HepG2 (cell line): ENCODE data around the gene MSI2. TPM values are rescaled to one million over a fixed set of nuclear protein-coding genes. Genes with fewer than 3 reads are reported as not detected.

Source experiments
- AHR ChIP-seq: IDR thresholded peaks from 2 replicates; pipeline ENCODE4 v1.6.1; 2018; ENCODE audit warnings: missing genetic modification reagents, missing compliant biosample characterization
- CBX1 ChIP-seq: IDR thresholded peaks from one replicate; pipeline ENCODE4 v1.6.1; 2016; ENCODE audit warnings: antibody characterized with exemption, low read depth
- CHCHD3 ChIP-seq: sonication (generic); formaldehyde crosslinking; IDR thresholded peaks from 2 replicates; pipeline ENCODE4 v1.8.0; 2022; ENCODE audit warnings: mild to moderate bottlenecking, missing genetic modification reagents, moderate library complexity
- DDIT3 ChIP-seq: sonication (generic); formaldehyde crosslinking; IDR thresholded peaks from 2 replicates; pipeline ENCODE4 v1.4.0; 2020; ENCODE audit warnings: mild to moderate bottlenecking, missing genetic modification reagents
- DPF2 ChIP-seq: sonication (generic); formaldehyde crosslinking; IDR thresholded peaks from 2 replicates; pipeline ENCODE4 v1.4.0; 2020; ENCODE audit warnings: mild to moderate bottlenecking, low read depth, missing genetic modification reagents, borderline replicate concordance
- KDM1A ChIP-seq: IDR thresholded peaks from 2 replicates; pipeline ENCODE4 v1.6.1; 2016; ENCODE audit warnings: missing compliant biosample characterization
- MAF1 ChIP-seq: sonication (generic); formaldehyde crosslinking; IDR thresholded peaks from 2 replicates; pipeline ENCODE4 v1.5.0; 2020; ENCODE audit warnings: missing genetic modification reagents, borderline replicate concordance
- MZF1 ChIP-seq: sonication (generic); formaldehyde crosslinking; IDR thresholded peaks from 2 replicates; pipeline ENCODE4 v1.8.1; 2023; ENCODE audit warnings: mild to moderate bottlenecking, missing genetic modification reagents, borderline replicate concordance
- SNAPC4 ChIP-seq: sonication (generic); formaldehyde crosslinking; IDR thresholded peaks from 2 replicates; pipeline ENCODE4 v1.4.0; 2020; ENCODE audit warnings: mild to moderate bottlenecking, missing genetic modification reagents
- SOX5 ChIP-seq: IDR thresholded peaks from 2 replicates; pipeline ENCODE4 v1.6.1; 2016; ENCODE audit warnings: borderline replicate concordance
- TERF1 ChIP-seq: sonication (generic); formaldehyde crosslinking; IDR thresholded peaks from 2 replicates; pipeline ENCODE4 v1.8.0; 2022; ENCODE audit warnings: mild to moderate bottlenecking, missing genetic modification reagents, moderate library complexity
- THRA ChIP-seq: sonication (generic); formaldehyde crosslinking; IDR thresholded peaks from 2 replicates; pipeline ENCODE4 v1.4.0; 2020; ENCODE audit warnings: missing genetic modification reagents, borderline replicate concordance
- ZBTB20 ChIP-seq: sonication (generic); formaldehyde crosslinking; IDR thresholded peaks from 2 replicates; pipeline ENCODE4 v1.8.1; 2023; ENCODE audit warnings: missing genetic modification reagents, low read depth, mild to moderate bottlenecking, borderline replicate concordance
- ZFP90 ChIP-seq: sonication (generic); formaldehyde crosslinking; IDR thresholded peaks from 2 replicates; pipeline ENCODE4 v1.8.0; 2022; ENCODE audit warnings: missing genetic modification reagents, mild to moderate bottlenecking, inconsistent platforms, borderline replicate concordance
- ZNF737 ChIP-seq: sonication (generic); formaldehyde crosslinking; IDR thresholded peaks from 2 replicates; pipeline ENCODE4 v1.5.0; 2020; ENCODE audit warnings: missing genetic modification reagents, mild to moderate bottlenecking, borderline replicate concordance
- ZNF773 ChIP-seq: sonication (generic); formaldehyde crosslinking; IDR thresholded peaks from 2 replicates; pipeline ENCODE4 v1.4.0; 2020; ENCODE audit warnings: missing genetic modification reagents, borderline replicate concordance
- ZNF788 ChIP-seq: sonication (generic); formaldehyde crosslinking; IDR thresholded peaks from 2 replicates; pipeline ENCODE4 v1.5.0; 2020; ENCODE audit warnings: mild to moderate bottlenecking, missing genetic modification reagents, borderline replicate concordance
- ZSCAN30 ChIP-seq: sonication (generic); formaldehyde crosslinking; IDR thresholded peaks from 2 replicates; pipeline ENCODE4 v1.5.0; 2020; ENCODE audit warnings: mild to moderate bottlenecking, missing genetic modification reagents
- polyA plus RNA-seq, 8 experiments: library from polyadenylated mRNA; depleted of rRNA in 3 of 8; stranded (reverse) in 7 of 8; unstranded in 1 of 8; fragments of >200 nt; fragmentation: Illumina TruSeq in 4 of 8; extraction: Trizol in 4 of 8; gene quantifications; 2 replicates each; pipeline versions ENCODE4 v1.2.1 to v1.2.3, GENCODE V29; 2011 to 2016; ENCODE audit warnings: low read depth in 4 of 8, missing spikeins in 1 of 8, mixed read lengths in 1 of 8; ENCODE audit not compliant: insufficient read depth in 1 of 8
- total RNA-seq, 5 experiments: library from RNA; depleted of rRNA; stranded (reverse); fragments of >200 nt; fragmentation: Illumina TruSeq; extraction: Trizol; gene quantifications; 2 replicates each; pipeline ENCODE4 v1.2.3, GENCODE V29; 2016; ENCODE audit warnings: low read depth in 1 of 5
- TF ChIP-seq, protein P1 (sequence below): sonication (generic); formaldehyde crosslinking; IDR thresholded peaks from 2 replicates; pipeline ENCODE4 v1.5.1; 2020; ENCODE audit warnings: missing genetic modification reagents, mild to moderate bottlenecking, borderline replicate concordance

MSI2 gene
- total and polyA plus RNA-seq, 2 of the 13 experiments (the other 11 are each of a cell fraction or from before 2014, with no cell fraction given), result 77.5 to 78.4 TPM

DNA sequence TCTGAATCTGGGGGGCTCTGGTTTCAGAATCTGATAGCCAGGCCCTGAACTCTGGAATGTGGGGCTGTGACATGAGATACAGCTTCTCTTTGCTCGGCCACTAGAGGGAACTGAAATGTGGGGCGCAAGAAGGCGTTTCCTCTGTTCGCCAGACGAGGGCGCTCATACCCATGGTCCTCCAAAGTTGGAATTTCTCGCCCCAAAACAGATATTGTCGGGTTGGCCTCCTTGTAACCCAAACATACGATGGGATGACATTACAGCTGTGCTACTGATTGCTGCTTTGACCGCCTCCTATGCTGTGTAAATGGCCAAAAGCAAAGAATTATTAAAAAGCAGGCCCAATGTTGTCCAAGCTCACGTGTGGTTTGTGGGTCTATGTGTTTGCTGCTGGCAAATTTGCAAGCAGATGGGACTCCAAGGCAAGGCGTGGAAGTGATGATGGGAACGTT is 13.1 kb upstream of the MSI2 start (continued):
- 0 out of 2 replicates have a peak, but pooled peaks have one; percentile 54 for TF ChIP-seq SNAPC4 (CRISPR knock-in tag)
- no peak for TF ChIP-seq ZSCAN30 (CRISPR knock-in tag)
- TF ChIP-seq ZBTB20 (CRISPR knock-in tag), result no peak
- peak; percentile 61 for TF ChIP-seq THRA
- no peak for TF ChIP-seq ZNF737 (CRISPR knock-in tag)
- TF ChIP-seq MZF1 (CRISPR knock-in tag), result 0 out of 2 replicates have a peak, but pooled peaks have one; percentile 67
- TF ChIP-seq DPF2 (CRISPR knock-in tag), result no peak
- TF ChIP-seq TERF1 (CRISPR knock-in tag), result no peak
- no peak for TF ChIP-seq CHCHD3 (CRISPR knock-in tag)
- peak; percentile 47; the same call in 1 of the 2 replicates for TF ChIP-seq SOX5 (CRISPR knock-in tag)
- peak; percentile 78 for TF ChIP-seq CBX1
- no peak for TF ChIP-seq AHR (CRISPR knock-in tag)
- no peak for TF ChIP-seq MAF1 (CRISPR knock-in tag)
- TF ChIP-seq ZNF788 (CRISPR knock-in tag), result peak; percentile 83; the same call in 1 of the 2 replicates
- TF ChIP-seq DDIT3 (CRISPR knock-in tag), result no peak
- TF ChIP-seq ZFP90, result no peak
- TF ChIP-seq, protein P1, sequence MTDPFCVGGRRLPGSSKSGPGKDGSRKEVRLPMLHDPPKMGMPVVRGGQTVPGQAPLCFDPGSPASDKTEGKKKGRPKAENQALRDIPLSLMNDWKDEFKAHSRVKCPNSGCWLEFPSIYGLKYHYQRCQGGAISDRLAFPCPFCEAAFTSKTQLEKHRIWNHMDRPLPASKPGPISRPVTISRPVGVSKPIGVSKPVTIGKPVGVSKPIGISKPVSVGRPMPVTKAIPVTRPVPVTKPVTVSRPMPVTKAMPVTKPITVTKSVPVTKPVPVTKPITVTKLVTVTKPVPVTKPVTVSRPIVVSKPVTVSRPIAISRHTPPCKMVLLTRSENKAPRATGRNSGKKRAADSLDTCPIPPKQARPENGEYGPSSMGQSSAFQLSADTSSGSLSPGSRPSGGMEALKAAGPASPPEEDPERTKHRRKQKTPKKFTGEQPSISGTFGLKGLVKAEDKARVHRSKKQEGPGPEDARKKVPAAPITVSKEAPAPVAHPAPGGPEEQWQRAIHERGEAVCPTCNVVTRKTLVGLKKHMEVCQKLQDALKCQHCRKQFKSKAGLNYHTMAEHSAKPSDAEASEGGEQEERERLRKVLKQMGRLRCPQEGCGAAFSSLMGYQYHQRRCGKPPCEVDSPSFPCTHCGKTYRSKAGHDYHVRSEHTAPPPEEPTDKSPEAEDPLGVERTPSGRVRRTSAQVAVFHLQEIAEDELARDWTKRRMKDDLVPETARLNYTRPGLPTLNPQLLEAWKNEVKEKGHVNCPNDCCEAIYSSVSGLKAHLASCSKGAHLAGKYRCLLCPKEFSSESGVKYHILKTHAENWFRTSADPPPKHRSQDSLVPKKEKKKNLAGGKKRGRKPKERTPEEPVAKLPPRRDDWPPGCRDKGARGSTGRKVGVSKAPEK (CRISPR knock-in tag), result peak; percentile 58; the same call in 1 of the 2 replicates
- no peak for TF ChIP-seq ZNF773 (CRISPR knock-in tag)
- no peak for TF ChIP-seq KDM1A (CRISPR knock-in tag)
